Measurements from ENCODE around the gene FNDC3B.

GRCh38 chr3:172112078-172112733 lies 72.8 kb downstream of the FNDC3B start:
- TF ChIP-seq POLR2AphosphoS5 (IDR thresholded peaks at IDR 0.05; ENCODE audit: low read depth, low read length) (no peak), REST (IDR thresholded peaks at IDR 0.05; ENCODE audit: insufficient read depth in 1 of 2, low read depth in 2 of 2, low read length in 2 of 2) (no peak), SIN3A (IDR thresholded peaks at IDR 0.05; ENCODE audit: borderline replicate concordance, insufficient read depth, low read length) (no peak)

Measured in PFSK-1 (cell line).